Measurements from ENCODE around the gene USP17L19. TPM values are rescaled to one million over a fixed set of nuclear protein-coding genes. Genes with fewer than 3 reads are reported as not detected.
"Not testable (repeated sequence)": the region's sequence is repeated elsewhere in the genome, so short reads cannot be mapped to it uniquely, and the experiment has no call there.

The USP17L19 gene
- not detected for total RNA-seq
- total RNA-seq, result 0 reads per million in 2 donors

- H3K4me1 Mint-ChIP-seq; H3K36me3 Mint-ChIP-seq (ENCODE audit: low read depth); H3K27me3 Mint-ChIP-seq: not testable (repeated sequence)
Observed at GRCh38 chr4:9253078-9253477, at the start of gene USP17L19. Gene USP17L19 (plus strand): TSS chr4:9253378. CDS start chr4:9253378, 0 bp downstream.

DNA sequence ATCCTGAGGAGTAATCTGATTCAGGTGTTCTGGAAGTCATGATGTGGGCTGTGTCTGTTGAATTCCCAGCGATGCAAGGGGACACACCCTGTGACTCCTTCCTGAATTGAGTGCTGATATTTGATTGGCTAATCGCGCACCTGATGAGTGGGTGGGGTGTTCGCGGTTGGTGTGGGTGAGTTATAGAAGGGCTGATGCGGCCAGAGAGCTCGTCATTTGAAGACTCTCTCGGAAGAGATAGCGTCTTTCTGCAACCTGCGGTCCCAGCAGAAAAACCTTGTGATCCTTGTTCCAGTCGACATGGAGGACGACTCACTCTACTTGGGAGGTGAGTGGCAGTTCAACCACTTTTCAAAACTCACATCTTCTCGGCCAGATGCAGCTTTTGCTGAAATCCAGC lies 42.8 kb upstream of the USP17L19 start, which contains the start of gene USP17L10:
TSS of gene USP17L10 (plus strand) at position 301 of the 400 bp plus-strand sequence. CDS start at position 301, 0 bp downstream.
- DNase-seq; H3K36me3 Mint-ChIP-seq (ENCODE audit: low read depth); H3K27ac Mint-ChIP-seq; H3K4me3 Mint-ChIP-seq; H3K9me3 ChIP-seq (ENCODE audit: control insufficient read depth, low read length, poor library complexity, severe bottlenecking); H3K27me3 Mint-ChIP-seq; ATAC-seq; H3K4me1 Mint-ChIP-seq: not testable (repeated sequence)

More at GRCh38 chr4:9253078-9253477, at the start of gene USP17L19:
- not testable (repeated sequence) for H3K9me3 ChIP-seq (ENCODE audit: control insufficient read depth, low read length, poor library complexity, severe bottlenecking); DNase-seq; ATAC-seq; H3K4me3 Mint-ChIP-seq; H3K27ac Mint-ChIP-seq

- DNase-seq, result peak in 1 of 3 donors; percentile 3
- not testable (repeated sequence) for H3K27me3 Mint-ChIP-seq; H3K9me3 ChIP-seq (ENCODE audit: control insufficient read depth, low read length, poor library complexity, severe bottlenecking); ATAC-seq; H3K36me3 Mint-ChIP-seq (ENCODE audit: low read depth); H3K4me3 Mint-ChIP-seq; H3K4me1 Mint-ChIP-seq; H3K27ac Mint-ChIP-seq
Observed at GRCh38 chr4:9214701-9215100, 38.5 kb upstream of the USP17L19 start.

GRCh38 chr4:9215105-9215504 lies 38.1 kb upstream of the USP17L19 start, which contains the start of gene USP17L11:
Gene USP17L11 (plus strand): TSS chr4:9215405. CDS start chr4:9215405, 0 bp downstream.
- not testable (repeated sequence) for ATAC-seq; DNase-seq; H3K36me3 Mint-ChIP-seq (ENCODE audit: low read depth); H3K27me3 Mint-ChIP-seq; H3K9me3 ChIP-seq (ENCODE audit: control insufficient read depth, low read length, poor library complexity, severe bottlenecking); H3K27ac Mint-ChIP-seq; H3K4me1 Mint-ChIP-seq; H3K4me3 Mint-ChIP-seq

GRCh38 chr4:9219852-9220251 lies 33.3 kb upstream of the USP17L19 start, which contains the start of gene USP17L12:
Gene USP17L12 (plus strand): TSS chr4:9220152. CDS start chr4:9220152, 0 bp downstream.
- not testable (repeated sequence) for H3K27me3 Mint-ChIP-seq; DNase-seq; H3K9me3 ChIP-seq (ENCODE audit: control insufficient read depth, low read length, poor library complexity, severe bottlenecking); H3K4me3 Mint-ChIP-seq; H3K27ac Mint-ChIP-seq; H3K36me3 Mint-ChIP-seq (ENCODE audit: low read depth); H3K4me1 Mint-ChIP-seq; ATAC-seq

DNA sequence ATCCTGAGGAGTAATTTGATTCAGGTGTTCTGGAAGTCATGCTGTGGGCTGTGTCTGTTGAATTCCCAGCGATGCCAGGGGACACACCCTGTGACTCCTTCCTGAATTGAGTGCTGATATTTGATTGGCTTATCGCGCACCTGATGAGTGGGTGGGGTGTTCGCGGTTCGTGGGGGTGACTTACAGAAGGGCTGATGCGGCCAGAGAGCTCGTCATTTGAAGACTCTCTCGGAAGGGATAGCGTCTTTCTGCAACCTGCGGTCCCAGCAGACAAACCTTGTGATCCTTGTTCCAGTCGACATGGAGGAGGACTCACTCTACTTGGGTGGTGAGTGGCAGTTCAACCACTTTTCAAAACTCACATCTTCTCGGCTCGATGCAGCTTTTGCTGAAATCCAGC lies 28.6 kb upstream of the USP17L19 start, which contains the start of gene USP17L13:
TSS of gene USP17L13 (plus strand) at position 301 of the 400 bp plus-strand sequence. CDS start at position 301, 0 bp downstream.
- not testable (repeated sequence) for H3K4me3 Mint-ChIP-seq; H3K36me3 Mint-ChIP-seq (ENCODE audit: low read depth); H3K4me1 Mint-ChIP-seq

GRCh38 chr4:9230249-9230648 lies 22.9 kb upstream of the USP17L19 start:
- peak in 1 of 3 donors; percentile 2 for DNase-seq
- not testable (repeated sequence) for H3K27me3 Mint-ChIP-seq; H3K9me3 ChIP-seq (ENCODE audit: control insufficient read depth, low read length, poor library complexity, severe bottlenecking); H3K4me3 Mint-ChIP-seq; H3K36me3 Mint-ChIP-seq (ENCODE audit: low read depth); ATAC-seq; H3K4me1 Mint-ChIP-seq; H3K27ac Mint-ChIP-seq

More for the DNA sequence above, 28.6 kb upstream of the USP17L19 start, which contains the start of gene USP17L13:
- H3K27me3 Mint-ChIP-seq; H3K9me3 ChIP-seq (ENCODE audit: control insufficient read depth, low read length, poor library complexity, severe bottlenecking); H3K27ac Mint-ChIP-seq; ATAC-seq; DNase-seq: not testable (repeated sequence)

DNA sequence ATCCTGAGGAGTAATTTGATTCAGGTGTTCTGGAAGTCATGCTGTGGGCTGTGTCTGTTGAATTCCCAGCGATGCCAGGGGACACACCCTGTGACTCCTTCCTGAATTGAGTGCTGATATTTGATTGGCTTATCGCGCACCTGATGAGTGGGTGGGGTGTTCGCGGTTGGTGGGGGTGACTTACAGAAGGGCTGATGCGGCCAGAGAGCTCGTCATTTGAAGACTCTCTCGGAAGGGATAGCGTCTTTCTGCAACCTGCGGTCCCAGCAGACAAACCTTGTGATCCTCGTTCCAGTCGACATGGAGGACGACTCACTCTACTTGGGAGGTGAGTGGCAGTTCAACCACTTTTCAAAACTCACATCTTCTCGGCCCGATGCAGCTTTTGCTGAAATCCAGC lies 19.1 kb upstream of the USP17L19 start, which contains the start of gene USP17L15:
TSS of gene USP17L15 (plus strand) at position 301 of the 400 bp plus-strand sequence. CDS start at position 301, 0 bp downstream.
- H3K9me3 ChIP-seq (ENCODE audit: control insufficient read depth, low read length, poor library complexity, severe bottlenecking); DNase-seq; ATAC-seq; H3K4me3 Mint-ChIP-seq; H3K36me3 Mint-ChIP-seq (ENCODE audit: low read depth); H3K27me3 Mint-ChIP-seq; H3K4me1 Mint-ChIP-seq; H3K27ac Mint-ChIP-seq: not testable (repeated sequence)

DNA sequence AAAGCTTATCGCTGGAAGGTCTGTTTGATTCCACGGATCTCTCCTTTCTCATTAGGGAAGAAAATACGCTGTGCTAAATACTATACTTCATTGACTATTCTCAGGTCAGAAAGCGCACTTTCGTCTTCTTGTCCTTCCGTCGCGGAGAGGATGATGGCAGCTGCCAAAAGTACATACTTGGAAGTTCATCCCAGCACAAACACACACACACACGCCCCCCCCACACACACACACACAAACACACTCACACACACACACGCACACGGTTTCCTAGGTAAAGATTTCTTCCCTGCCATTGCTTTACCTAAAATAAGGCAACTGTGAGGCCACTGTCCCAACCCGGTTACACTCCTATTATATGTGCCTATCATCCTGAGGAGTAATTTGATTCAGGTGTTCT lies 14.7 kb upstream of the USP17L19 start:
- H3K9me3 ChIP-seq (ENCODE audit: control insufficient read depth, low read length, poor library complexity, severe bottlenecking); DNase-seq; H3K4me1 Mint-ChIP-seq; H3K27ac Mint-ChIP-seq; H3K36me3 Mint-ChIP-seq (ENCODE audit: low read depth); ATAC-seq; H3K27me3 Mint-ChIP-seq; H3K4me3 Mint-ChIP-seq: not testable (repeated sequence)

DNA sequence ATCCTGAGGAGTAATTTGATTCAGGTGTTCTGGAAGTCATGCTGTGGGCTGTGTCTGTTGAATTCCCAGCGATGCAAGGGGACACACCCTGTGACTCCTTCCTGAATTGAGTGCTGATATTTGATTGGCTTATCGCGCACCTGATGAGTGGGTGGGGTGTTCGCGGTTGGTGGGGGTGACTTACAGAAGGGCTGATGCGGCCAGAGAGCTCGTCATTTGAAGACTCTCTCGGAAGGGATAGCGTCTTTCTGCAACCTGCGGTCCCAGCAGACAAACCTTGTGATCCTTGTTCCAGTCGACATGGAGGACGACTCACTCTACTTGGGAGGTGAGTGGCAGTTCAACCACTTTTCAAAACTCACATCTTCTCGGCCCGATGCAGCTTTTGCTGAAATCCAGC lies 9.6 kb upstream of the USP17L19 start, which contains the start of gene USP17L17:
TSS of gene USP17L17 (plus strand) at position 301 of the 400 bp plus-strand sequence. CDS start at position 301, 0 bp downstream.
- not testable (repeated sequence) for H3K4me3 Mint-ChIP-seq; H3K4me1 Mint-ChIP-seq; H3K27me3 Mint-ChIP-seq; H3K9me3 ChIP-seq (ENCODE audit: control insufficient read depth, low read length, poor library complexity, severe bottlenecking); DNase-seq; H3K36me3 Mint-ChIP-seq (ENCODE audit: low read depth); ATAC-seq; H3K27ac Mint-ChIP-seq

GRCh38 chr4:9247953-9248680 lies 5.1 kb upstream of the USP17L19 start, which contains the start of gene USP17L18:
Gene USP17L18 (plus strand): TSS chr4:9248630. CDS start chr4:9248630, 0 bp downstream.
- H3K36me3 Mint-ChIP-seq (ENCODE audit: low read depth); H3K9me3 ChIP-seq (ENCODE audit: control insufficient read depth, low read length, poor library complexity, severe bottlenecking); H3K27me3 Mint-ChIP-seq; H3K4me1 Mint-ChIP-seq; ATAC-seq; H3K27ac Mint-ChIP-seq; H3K4me3 Mint-ChIP-seq: not testable (repeated sequence)
- peak in 1 of 3 donors; percentile 3 for DNase-seq

DNA sequence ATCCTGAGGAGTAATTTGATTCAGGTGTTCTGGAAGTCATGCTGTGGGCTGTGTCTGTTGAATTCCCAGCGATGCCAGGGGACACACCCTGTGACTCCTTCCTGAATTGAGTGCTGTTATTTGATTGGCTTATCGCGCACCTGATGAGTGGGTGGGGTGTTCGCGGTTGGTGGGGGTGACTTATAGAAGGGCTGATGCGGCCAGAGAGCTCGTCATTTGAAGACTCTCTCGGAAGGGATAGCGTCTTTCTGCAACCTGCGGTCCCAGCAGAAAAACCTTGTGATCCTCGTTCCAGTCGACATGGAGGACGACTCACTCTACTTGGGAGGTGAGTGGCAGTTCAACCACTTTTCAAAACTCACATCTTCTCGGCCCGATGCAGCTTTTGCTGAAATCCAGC lies 4.6 kb downstream of the USP17L19 start, which contains the start of gene USP17L20:
TSS of gene USP17L20 (plus strand) at position 301 of the 400 bp plus-strand sequence. CDS start at position 301, 0 bp downstream.
- not testable (repeated sequence) for DNase-seq; H3K4me1 Mint-ChIP-seq; H3K27ac Mint-ChIP-seq; ATAC-seq; H3K36me3 Mint-ChIP-seq (ENCODE audit: low read depth); H3K9me3 ChIP-seq (ENCODE audit: control insufficient read depth, low read length, poor library complexity, severe bottlenecking); H3K4me3 Mint-ChIP-seq; H3K27me3 Mint-ChIP-seq

DNA sequence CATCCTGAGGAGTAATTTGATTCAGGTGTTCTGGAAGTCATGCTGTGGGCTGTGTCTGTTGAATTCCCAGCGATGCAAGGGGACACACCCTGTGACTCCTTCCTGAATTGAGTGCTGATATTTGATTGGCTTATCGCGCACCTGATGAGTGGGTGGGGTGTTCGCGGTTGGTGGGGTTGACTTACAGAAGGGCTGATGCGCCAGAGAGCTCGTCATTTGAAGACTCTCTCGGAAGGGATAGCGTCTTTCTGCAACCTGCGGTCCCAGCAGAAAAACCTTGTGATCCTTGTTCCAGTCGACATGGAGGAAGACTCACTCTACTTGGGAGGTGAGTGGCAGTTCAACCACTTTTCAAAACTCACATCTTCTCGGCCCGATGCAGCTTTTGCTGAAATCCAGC lies 9.4 kb downstream of the USP17L19 start, which contains the start of gene USP17L21:
TSS of gene USP17L21 (plus strand) at position 301 of the 400 bp plus-strand sequence. CDS start at position 301, 0 bp downstream.
- H3K4me1 Mint-ChIP-seq; H3K27me3 Mint-ChIP-seq; H3K9me3 ChIP-seq (ENCODE audit: control insufficient read depth, low read length, poor library complexity, severe bottlenecking); DNase-seq; H3K36me3 Mint-ChIP-seq (ENCODE audit: low read depth); H3K4me3 Mint-ChIP-seq; ATAC-seq; H3K27ac Mint-ChIP-seq: not testable (repeated sequence)

Measured in T-helper 17 cell (primary cell).